Stomach (tissue), 9 donors: ENCODE data around the gene TRPM3. TPM values are rescaled to one million over a fixed set of nuclear protein-coding genes. Genes with fewer than 3 reads are reported as not detected.

Experiments
- DNase-seq, 2 donors: peaks; one replicate each; pipeline versions ENCODE4 v3.0.0 to v3.0.0-alpha.2; 2013 to 2019
- H3K27ac ChIP-seq, 5 donors: fragments of 200-600 bp in 4 of 5; sonication (generic) in 4 of 5; one replicate each; pipeline ENCODE4 v1.5.1; 2013 to 2019; ENCODE audit warnings: mild to moderate bottlenecking in 1 of 5, moderate library complexity in 1 of 5
- H3K27me3 ChIP-seq, 3 donors: fragments of 200-600 bp; sonication (generic); one replicate each; pipeline ENCODE4 v1.5.1; 2017 to 2019; ENCODE audit warnings: mixed run types in 1 of 3
- H3K36me3 ChIP-seq, 4 donors: fragments of 200-600 bp; sonication (generic); 1 replicate in 3 of 4; 2 replicates in 1 of 4; pipeline ENCODE4 v1.5.1; 2016 to 2019
- H3K4me1 ChIP-seq, 4 donors: fragments of 200-600 bp; sonication (generic); one replicate each; pipeline ENCODE4 v1.5.1; 2016 to 2019
- H3K4me3 ChIP-seq, 4 donors: fragments of 200-600 bp; sonication (generic) in 3 of 4; one replicate each; pipeline ENCODE4 v1.5.1; 2016 to 2019; ENCODE audit warnings: mild to moderate bottlenecking in 1 of 4
- H3K9me3 ChIP-seq, 4 donors: fragments of 200-600 bp; sonication (generic); one replicate each; pipeline ENCODE4 v1.5.1; 2016 to 2019
- EP300 ChIP-seq: sonication (generic); formaldehyde crosslinking; IDR thresholded peaks from one replicate; pipeline ENCODE4 v1.6.1; 2017; ENCODE audit warnings: antibody characterized with exemption
- POLR2A ChIP-seq, 4 donors: fragments of 450-650 bp; IDR thresholded peaks; one replicate each; pipeline ENCODE4 v1.6.1; 2016; ENCODE audit warnings: antibody characterized with exemption in 4 of 4, control low read depth in 2 of 4, mild to moderate bottlenecking in 1 of 4, moderate library complexity in 1 of 4
- POLR2AphosphoS5 ChIP-seq, 3 donors: sonication (generic); formaldehyde crosslinking; IDR thresholded peaks; one replicate each; pipeline ENCODE4 v1.6.1; 2016; ENCODE audit warnings: antibody characterized with exemption in 3 of 3
- WGBS, 5 donors: extraction: QIAGEN DNeasy Blood & Tissue Kit in 3 of 5; methylation state at CpG; one replicate each; pipeline versions ENCODE4 v1.1.5 to v1.1.7; 2013 to 2018; 5-methylcytosine and 5-hydroxymethylcytosine counted together
- intact Hi-C: fragments of 100-400 bp; cut with DNase I; formaldehyde crosslinking; loops from one replicate; pipeline ENCODE4 v1.15.1; 2023; ENCODE audit warnings: low total_unique reads
- polyA plus RNA-seq, 3 donors: library from polyadenylated mRNA; stranded (reverse); fragments of 200-250 nt; gene quantifications; one replicate each; pipeline ENCODE4 v1.2.3, GENCODE V29; 2013
- total RNA-seq, 5 donors: library from RNA; depleted of rRNA; stranded (reverse); fragments of >200 nt; gene quantifications; one replicate each; pipeline versions ENCODE4 v1.1.0 to v1.2.3, GENCODE V29; 2014 to 2016
- TF ChIP-seq, protein P1 (sequence below), 7 experiments: fragments of 450-650 bp in 4 of 7; fragments of 200-600 bp in 3 of 7; sonication (generic) in 3 of 7; IDR thresholded peaks; one replicate each; pipeline ENCODE4 v1.5.1; 2016 to 2019; ENCODE audit warnings: antibody characterized with exemption in 7 of 7, control low read depth in 2 of 7, mild to moderate bottlenecking in 1 of 7
- donor health status: healthy with polysubstance abuse.
- donor health status: Bipolar disorder and iron deficiency.
- donor health status: healthy.

TRPM3 gene
- total and polyA plus RNA-seq, 8 donors: 0.03 to 6.2 (median 1.5) TPM

DNA sequence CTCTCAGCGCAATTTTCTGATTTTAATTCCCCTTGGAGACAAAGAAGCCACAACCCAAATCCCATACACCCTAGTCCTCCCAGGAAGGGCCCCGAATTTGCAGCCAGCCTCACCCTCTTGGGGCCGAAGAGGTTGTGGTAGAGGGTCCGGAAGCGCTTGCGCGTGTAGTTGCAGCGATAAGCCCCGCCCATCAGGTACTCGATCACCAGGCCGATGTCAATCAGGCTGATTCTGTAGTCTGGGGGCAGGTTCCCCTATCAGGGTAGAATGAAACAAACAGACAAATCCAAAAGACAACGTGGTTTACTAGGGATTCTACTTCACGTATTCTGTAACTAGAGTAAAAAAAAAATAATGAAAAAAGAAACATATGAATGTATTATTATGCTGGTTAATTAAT is 496.3 kb downstream of the TRPM3 start:
- no peaks in the 10 kb centered on the region for H3K4me1 ChIP-seq
- no peaks in the 10 kb centered on the region for H3K27me3 ChIP-seq
- TF ChIP-seq, protein P1, sequence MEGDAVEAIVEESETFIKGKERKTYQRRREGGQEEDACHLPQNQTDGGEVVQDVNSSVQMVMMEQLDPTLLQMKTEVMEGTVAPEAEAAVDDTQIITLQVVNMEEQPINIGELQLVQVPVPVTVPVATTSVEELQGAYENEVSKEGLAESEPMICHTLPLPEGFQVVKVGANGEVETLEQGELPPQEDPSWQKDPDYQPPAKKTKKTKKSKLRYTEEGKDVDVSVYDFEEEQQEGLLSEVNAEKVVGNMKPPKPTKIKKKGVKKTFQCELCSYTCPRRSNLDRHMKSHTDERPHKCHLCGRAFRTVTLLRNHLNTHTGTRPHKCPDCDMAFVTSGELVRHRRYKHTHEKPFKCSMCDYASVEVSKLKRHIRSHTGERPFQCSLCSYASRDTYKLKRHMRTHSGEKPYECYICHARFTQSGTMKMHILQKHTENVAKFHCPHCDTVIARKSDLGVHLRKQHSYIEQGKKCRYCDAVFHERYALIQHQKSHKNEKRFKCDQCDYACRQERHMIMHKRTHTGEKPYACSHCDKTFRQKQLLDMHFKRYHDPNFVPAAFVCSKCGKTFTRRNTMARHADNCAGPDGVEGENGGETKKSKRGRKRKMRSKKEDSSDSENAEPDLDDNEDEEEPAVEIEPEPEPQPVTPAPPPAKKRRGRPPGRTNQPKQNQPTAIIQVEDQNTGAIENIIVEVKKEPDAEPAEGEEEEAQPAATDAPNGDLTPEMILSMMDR (IDR thresholded peaks at IDR 0.05): no peak
- TF ChIP-seq POLR2A (IDR thresholded peaks at IDR 0.05) (no peak), POLR2AphosphoS5 (IDR thresholded peaks at IDR 0.05) (no peak), EP300 (no peak)
- 64 to 82% (median 74%) methylated on average over 13 of the region's 13 CpGs for WGBS, 5 donors
- no peak overlapping the region for H3K4me3 ChIP-seq
- intact Hi-C loops: no loop called here
- no peaks in the 10 kb centered on the region for H3K36me3 ChIP-seq
- DNase-seq: no peak
- H3K27ac ChIP-seq: no peak overlapping the region
- H3K9me3 ChIP-seq: no peaks in the 10 kb centered on the region

DNA sequence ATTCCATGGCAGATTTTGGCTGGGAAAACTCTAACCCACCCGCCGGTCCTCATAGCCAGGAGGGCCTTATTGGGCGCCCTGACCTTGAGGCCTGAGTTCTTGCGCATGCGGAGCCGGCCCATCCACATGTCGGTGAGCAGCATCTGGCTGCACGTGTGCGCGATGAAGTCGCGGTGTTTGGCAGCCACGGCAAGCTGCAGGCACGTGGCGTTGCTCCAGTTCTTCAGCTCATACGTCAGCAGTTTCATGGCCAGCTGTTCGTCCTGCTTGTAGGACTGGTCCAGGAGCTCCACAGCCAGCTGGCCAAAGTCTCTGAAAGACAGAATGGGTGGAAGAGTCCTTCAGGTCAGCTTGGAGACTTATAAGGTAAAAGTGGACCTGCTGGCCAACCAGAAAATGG is 502.6 kb downstream of the TRPM3 start:
- 74 to 87% (median 85%) methylated on average over 16 to 17 of the region's 17 CpGs for WGBS, 5 donors
- no peak overlapping the region for H3K4me3 ChIP-seq
- peaks cover 0 to 13% (median 6%) of the 10 kb centered on the region in 4 donors for H3K4me1 ChIP-seq
- H3K36me3 ChIP-seq: no peaks in the 10 kb centered on the region
- intact Hi-C loops: loop anchor here (10.0 kb wide), 1 partner anchor 654 kb away; no protein-coding TSS in a partner anchor
- no peaks in the 10 kb centered on the region for H3K9me3 ChIP-seq
- TF ChIP-seq POLR2A (IDR thresholded peaks at IDR 0.05) (no peak), POLR2AphosphoS5 (IDR thresholded peaks at IDR 0.05) (no peak), EP300 (no peak)
- TF ChIP-seq, protein P1 (IDR thresholded peaks at IDR 0.05): no peak
- no peak for DNase-seq
- H3K27ac ChIP-seq: no peak overlapping the region
- H3K27me3 ChIP-seq: no peaks in the 10 kb centered on the region

DNA sequence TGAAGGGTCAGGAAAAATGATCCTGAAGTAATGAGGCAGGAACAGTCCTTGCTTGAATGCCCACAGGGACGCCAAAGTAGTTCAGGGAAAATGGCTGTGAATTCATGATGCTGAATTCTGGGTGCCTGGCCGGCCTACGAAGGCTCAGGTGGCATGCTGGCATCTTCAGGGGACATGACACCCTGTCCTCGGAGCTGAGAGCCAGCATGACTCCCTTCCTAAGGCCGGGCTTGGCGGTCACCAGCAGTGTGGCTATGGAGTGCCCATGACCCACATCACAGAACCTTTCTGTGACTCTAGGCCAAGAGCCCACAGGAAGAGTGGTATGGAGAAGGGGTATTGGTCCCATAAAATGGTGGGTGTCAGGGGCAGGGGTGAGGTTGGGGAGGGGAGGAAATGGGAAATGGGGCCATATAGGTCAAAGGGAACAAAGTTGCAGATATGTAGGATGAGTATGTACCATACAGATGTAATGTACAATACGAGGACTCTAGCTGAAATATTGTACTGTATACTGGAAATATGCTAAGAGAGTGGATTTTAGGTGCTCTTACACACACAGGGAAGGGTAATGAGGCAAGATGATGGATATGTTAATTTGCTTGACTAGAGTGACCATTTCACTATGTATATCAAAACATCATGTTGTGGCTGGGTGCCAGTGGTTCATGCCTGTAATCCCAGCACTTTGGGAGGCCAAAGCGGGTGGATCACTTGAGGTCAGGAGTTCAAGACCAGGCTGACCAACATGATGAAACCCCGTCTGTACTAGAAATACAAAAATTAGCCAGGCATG is 504.2 kb downstream of the TRPM3 start:
- no peaks in the 10 kb centered on the region for H3K27me3 ChIP-seq
- TF ChIP-seq, protein P1 (IDR thresholded peaks at IDR 0.05): no peak
- TF ChIP-seq POLR2AphosphoS5 (IDR thresholded peaks at IDR 0.05) (no peak), EP300 (no peak), POLR2A (IDR thresholded peaks at IDR 0.05) (no peak)
- no peaks in the 10 kb centered on the region for H3K36me3 ChIP-seq
- no peak overlapping the region for H3K4me3 ChIP-seq
- intact Hi-C loops: loop anchor here (10.0 kb wide), 1 partner anchor 652 kb away; no protein-coding TSS in a partner anchor
- no peak for DNase-seq
- 92 to 95% (median 93%) methylated on average over 9 of the region's 9 CpGs for WGBS, 5 donors
- no peak overlapping the region for H3K27ac ChIP-seq
- H3K4me1 ChIP-seq: peaks cover 0 to 13% (median 6%) of the 10 kb centered on the region in 4 donors
- H3K9me3 ChIP-seq: no peaks in the 10 kb centered on the region

DNA sequence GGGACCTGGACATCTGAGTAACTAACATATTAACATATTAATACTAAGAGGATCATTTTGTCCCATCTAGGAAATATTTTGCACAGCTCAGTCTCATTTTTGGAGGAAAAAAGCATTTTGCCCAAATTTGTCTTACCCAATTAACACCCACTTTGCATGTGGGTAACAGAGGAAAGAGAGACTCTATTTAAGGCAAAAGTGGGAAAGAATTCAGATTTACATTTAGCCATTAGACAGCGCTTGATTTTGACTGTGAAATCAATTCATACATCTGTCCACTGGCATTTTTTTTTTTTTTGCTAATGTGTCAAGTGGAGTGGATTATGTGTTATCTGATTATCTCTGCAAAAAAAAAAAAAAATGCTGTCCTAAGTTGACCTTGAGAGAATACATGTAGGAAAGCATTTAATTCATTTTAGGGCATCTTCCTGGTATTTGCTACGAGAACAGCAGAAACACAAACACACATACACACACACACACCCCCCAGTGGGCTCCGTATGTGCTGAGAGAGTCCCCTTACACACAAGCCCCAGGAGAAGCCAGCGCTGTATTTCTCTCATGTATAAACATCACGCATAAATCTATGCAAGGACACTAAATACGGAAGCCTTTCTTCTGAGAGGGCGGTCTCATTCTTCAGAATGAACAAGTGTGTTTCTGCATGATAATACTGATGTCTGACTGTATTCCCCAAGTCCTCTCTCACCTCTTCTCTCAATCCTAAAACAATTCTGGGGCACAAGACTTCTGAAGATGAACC is 505.0 kb downstream of the TRPM3 start:
- intact Hi-C loops: loop anchor here (10.0 kb wide), 1 partner anchor 652 kb away; no protein-coding TSS in a partner anchor
- H3K9me3 ChIP-seq: no peaks in the 10 kb centered on the region
- WGBS, 5 donors: 83 to 92% (median 89%) methylated on average over 7 of the region's 7 CpGs
- H3K4me3 ChIP-seq: no peak overlapping the region
- no peak for DNase-seq
- no peak overlapping the region for H3K27ac ChIP-seq
- no peaks in the 10 kb centered on the region for H3K36me3 ChIP-seq
- H3K27me3 ChIP-seq: no peaks in the 10 kb centered on the region
- peaks cover 0 to 13% (median 6%) of the 10 kb centered on the region in 4 donors for H3K4me1 ChIP-seq
- TF ChIP-seq, protein P1 (IDR thresholded peaks at IDR 0.05): no peak
- TF ChIP-seq POLR2AphosphoS5 (IDR thresholded peaks at IDR 0.05): no peak
- TF ChIP-seq EP300: no peak
- no peak for TF ChIP-seq POLR2A (IDR thresholded peaks at IDR 0.05)
